Prostate gland (tissue), 2 donors: ENCODE results near the gene EGFLAM.

Experiments used
- POLR2A ChIP-seq: fragments of 450-650 bp; IDR thresholded peaks from one replicate; pipeline ENCODE4 v1.6.1; 2016; ENCODE audit warnings: antibody characterized with exemption, mild to moderate bottlenecking
- POLR2AphosphoS5 ChIP-seq: sonication (generic); formaldehyde crosslinking; IDR thresholded peaks from one replicate; pipeline ENCODE4 v1.6.1; 2017; ENCODE audit warnings: antibody characterized with exemption
- TF ChIP-seq, protein P1 (sequence below), 4 experiments: fragments of 200-600 bp in 2 of 4; fragments of 450-650 bp in 2 of 4; sonication (generic) in 2 of 4; IDR thresholded peaks; 1 replicate in 3 of 4; 2 replicates in 1 of 4; pipeline ENCODE4 v1.5.1; 2016 to 2019; ENCODE audit warnings: antibody characterized with exemption in 4 of 4, mild to moderate bottlenecking in 2 of 4, moderate library complexity in 2 of 4

DNA sequence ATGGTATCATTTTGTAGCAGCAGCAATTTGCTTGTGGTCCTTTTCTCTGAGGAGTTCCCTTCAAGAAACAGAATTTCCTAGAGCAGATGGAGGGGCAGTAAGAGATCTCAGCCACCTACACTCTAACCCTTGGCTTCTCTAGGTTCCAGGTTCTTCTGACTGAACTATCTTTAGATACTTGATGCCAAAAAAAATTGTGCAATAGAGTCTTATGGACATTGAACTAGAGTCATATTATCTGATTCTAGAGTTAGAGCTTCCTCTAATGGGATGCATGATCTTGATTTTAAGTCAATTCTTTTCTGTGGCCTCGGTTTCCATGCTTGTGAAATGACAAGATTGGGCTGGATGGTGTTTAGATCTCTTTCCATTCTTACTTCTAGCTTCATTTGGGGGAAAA lies 142.8 kb downstream of the EGFLAM start:
- TF ChIP-seq, protein P1, sequence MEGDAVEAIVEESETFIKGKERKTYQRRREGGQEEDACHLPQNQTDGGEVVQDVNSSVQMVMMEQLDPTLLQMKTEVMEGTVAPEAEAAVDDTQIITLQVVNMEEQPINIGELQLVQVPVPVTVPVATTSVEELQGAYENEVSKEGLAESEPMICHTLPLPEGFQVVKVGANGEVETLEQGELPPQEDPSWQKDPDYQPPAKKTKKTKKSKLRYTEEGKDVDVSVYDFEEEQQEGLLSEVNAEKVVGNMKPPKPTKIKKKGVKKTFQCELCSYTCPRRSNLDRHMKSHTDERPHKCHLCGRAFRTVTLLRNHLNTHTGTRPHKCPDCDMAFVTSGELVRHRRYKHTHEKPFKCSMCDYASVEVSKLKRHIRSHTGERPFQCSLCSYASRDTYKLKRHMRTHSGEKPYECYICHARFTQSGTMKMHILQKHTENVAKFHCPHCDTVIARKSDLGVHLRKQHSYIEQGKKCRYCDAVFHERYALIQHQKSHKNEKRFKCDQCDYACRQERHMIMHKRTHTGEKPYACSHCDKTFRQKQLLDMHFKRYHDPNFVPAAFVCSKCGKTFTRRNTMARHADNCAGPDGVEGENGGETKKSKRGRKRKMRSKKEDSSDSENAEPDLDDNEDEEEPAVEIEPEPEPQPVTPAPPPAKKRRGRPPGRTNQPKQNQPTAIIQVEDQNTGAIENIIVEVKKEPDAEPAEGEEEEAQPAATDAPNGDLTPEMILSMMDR (IDR thresholded peaks at IDR 0.05) = no peak
- no peak for TF ChIP-seq POLR2AphosphoS5
- no peak for TF ChIP-seq POLR2A
